Right lobe of liver (tissue), 4 donors: ENCODE data around the gene KCMF1.

ENCODE experiments used
- CTCF ChIP-seq, 4 donors: fragments of 200-600 bp in 3 of 4; fragments of 450-650 bp in 1 of 4; IDR thresholded peaks; one replicate each; pipeline versions ENCODE4 v1.5.1 to v1.8.0; 2016 to 2022; ENCODE audit warnings: antibody characterized with exemption in 4 of 4, mild to moderate bottlenecking in 2 of 4
- POLR2A ChIP-seq: fragments of 450-650 bp; IDR thresholded peaks from one replicate; pipeline ENCODE4 v1.6.1; 2017; ENCODE audit warnings: antibody characterized with exemption, mild to moderate bottlenecking
- donor health status: DM: no; HTN: no; CAD: no.
- donor health status: DM: no; HTN: no; CAD: no.
- donor health status: DM: no; HTN: yes; CAD: no.

- no peak for TF ChIP-seq CTCF (IDR thresholded peaks at IDR 0.05)
- no peak for TF ChIP-seq POLR2A
Observed at GRCh38 chr2:84959566-84960506, 11.1 kb upstream of the KCMF1 start.
